Measurements from ENCODE around the gene OR8H1.

The OR8H1 gene, protein sequence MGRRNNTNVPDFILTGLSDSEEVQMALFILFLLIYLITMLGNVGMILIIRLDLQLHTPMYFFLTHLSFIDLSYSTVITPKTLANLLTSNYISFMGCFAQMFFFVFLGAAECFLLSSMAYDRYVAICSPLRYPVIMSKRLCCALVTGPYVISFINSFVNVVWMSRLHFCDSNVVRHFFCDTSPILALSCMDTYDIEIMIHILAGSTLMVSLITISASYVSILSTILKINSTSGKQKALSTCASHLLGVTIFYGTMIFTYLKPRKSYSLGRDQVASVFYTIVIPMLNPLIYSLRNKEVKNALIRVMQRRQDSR

DNA sequence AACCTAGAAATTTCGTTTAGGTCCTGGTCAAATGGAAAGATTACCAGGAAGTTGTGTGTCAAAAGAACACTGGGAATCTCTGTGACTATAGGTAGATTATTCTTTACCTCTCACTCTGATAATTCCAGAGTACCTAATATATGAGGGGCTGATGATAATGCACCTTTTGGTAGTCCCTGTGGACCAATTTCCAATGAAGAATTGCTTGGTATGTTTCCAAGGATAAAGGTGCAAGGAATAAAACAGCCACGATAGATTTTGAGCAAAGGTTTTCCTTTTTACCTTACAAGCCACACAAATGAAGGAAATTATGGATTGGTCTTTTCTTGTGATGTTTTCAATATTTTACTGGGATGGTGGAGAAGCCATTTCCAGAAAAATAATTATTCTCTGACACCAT, at the start of gene OR8H1:
OR8H1 (minus strand) TSS at position 101 of the 400 bp plus-strand sequence. CDS start 1,192 bp downstream, outside the sequence.
- Mint-ChIP-seq H3K4me1 (no peaks in the 10 kb centered on the region), H3K27ac (no peak within 1 kb of the TSS), H3K4me3 (no peak within 1 kb of the TSS), H3K36me3 (no peaks in the 10 kb centered on the region), H3K9me3 (peaks cover 8% of the 10 kb centered on the region), H3K27me3 (no peaks in the 10 kb centered on the region)
- DNase-seq (ENCODE audit: low spot score in 2 of 2) (no peak), ATAC-seq (ENCODE audit: low read depth) (no peak)

DNA sequence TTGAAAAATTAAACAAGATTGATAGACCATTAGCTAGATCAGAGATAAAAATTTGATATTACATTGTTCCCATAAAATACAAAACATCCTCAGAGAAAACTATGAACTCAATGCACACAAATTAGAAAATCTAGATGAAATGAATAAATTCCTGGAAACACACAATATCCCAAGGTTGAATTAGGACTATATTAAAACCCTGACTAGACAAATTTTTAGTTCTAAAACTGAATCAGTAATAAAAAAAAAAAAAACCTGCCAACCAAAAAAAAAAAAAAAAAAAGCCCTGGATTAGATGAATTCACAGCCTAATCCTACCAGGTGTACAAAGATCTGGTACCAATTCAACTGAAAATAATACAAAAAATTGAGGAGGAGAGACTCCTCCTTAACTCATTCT, 48.2 kb upstream of the OR8H1 start:
- Mint-ChIP-seq H3K9me3 (peaks cover 5% of the 10 kb centered on the region), H3K27me3 (no peaks in the 10 kb centered on the region), H3K4me3 (no peak overlapping the region), H3K36me3 (no peaks in the 10 kb centered on the region), H3K4me1 (no peaks in the 10 kb centered on the region), H3K27ac (no peak overlapping the region)
- DNase-seq (ENCODE audit: low spot score in 2 of 2) (no peak), ATAC-seq (ENCODE audit: low read depth) (no peak)

DNA sequence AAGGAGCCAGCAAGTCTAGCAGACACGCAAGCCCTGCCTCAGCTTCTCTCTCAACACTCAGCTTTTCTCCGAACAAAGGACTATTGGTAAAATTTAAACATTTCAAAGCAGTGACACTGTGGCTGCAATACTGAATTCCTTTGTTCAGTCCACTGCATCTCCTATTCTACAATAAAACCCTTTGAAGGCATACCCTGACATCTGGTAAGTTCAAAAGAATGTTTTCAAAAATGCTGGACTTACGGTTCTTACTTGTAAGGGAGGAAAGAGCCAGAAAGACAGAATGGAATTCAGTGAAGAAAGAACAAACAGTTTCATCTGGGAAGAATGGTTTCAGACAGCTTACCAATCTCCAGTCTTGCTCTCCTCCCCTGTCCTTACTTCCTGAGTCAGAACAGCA, 41.1 kb upstream of the OR8H1 start:
- Mint-ChIP-seq H3K36me3 (no peaks in the 10 kb centered on the region), H3K27ac (no peak overlapping the region), H3K27me3 (no peaks in the 10 kb centered on the region), H3K4me3 (no peak overlapping the region), H3K4me1 (no peaks in the 10 kb centered on the region), H3K9me3 (peaks cover 4% of the 10 kb centered on the region)
- DNase-seq (ENCODE audit: low spot score in 2 of 2) (no peak), ATAC-seq (ENCODE audit: low read depth) (no peak)

DNA sequence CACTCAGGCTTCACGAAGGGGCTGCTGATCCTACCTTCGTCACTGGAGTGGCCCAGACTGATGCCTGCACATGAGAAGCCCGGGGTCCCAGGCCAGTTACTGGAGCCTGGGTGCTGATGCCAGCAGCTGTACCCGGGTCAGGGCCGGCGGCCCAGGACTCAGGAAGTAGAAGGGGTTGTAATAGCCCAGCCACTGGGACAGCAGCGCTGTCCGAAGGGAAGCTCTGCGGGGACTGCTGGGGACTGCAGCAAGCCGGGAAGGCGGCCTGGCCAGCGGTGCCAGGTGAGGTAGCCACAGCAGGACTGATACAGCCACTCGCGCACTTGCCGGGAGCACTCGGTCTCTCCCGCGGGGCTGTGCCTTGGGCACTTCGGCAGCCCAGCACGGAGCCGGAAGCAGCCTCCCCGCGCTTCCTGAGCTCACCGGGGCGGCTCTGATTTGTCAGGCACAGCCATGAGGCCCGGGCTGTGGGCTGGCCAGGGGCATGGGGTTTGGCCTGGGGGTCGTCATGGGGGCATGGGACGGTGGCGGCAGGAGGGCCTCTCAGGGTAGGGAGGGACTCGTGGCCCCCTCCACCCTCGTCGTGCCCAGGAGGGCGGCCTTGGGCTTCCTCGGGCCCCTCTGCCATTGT, 39.9 kb upstream of the OR8H1 start:
- no peaks in the 10 kb centered on the region for H3K4me1 Mint-ChIP-seq
- no peaks in the 10 kb centered on the region for H3K36me3 Mint-ChIP-seq
- ATAC-seq (ENCODE audit: low read depth) (no peak), DNase-seq (ENCODE audit: low spot score in 2 of 2) (no peak)
- no peak overlapping the region for H3K4me3 Mint-ChIP-seq
- no peak overlapping the region for H3K27ac Mint-ChIP-seq
- peaks cover 3% of the 10 kb centered on the region for H3K9me3 Mint-ChIP-seq
- H3K27me3 Mint-ChIP-seq = no peaks in the 10 kb centered on the region

DNA sequence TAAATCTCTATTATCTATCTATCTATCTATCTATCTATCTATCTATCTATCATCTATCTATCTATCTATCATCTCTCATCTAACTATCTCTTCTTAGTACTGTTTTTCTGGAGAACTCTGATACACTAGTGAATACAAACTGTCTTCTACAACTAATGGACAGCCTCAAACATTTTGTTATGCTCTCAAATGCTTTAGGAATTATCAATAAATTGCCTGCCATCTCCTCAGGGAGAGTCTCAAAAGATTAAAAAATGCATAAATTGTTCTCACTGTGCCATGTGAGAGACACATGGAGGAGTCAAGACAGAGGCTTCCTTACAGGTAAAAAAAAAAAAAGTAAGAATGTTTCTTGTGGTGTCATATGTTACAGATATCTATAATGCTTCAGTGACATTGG, 22.8 kb upstream of the OR8H1 start, which contains the start of gene OR8K3:
OR8K3 (plus strand) TSS at position 301 of the 400 bp plus-strand sequence. CDS start 3,163 bp downstream, outside the sequence.
- Mint-ChIP-seq H3K36me3 (no peaks in the 10 kb centered on the region), H3K27me3 (no peaks in the 10 kb centered on the region), H3K9me3 (peaks cover 8% of the 10 kb centered on the region), H3K4me1 (no peaks in the 10 kb centered on the region), H3K4me3 (no peak within 1 kb of the TSS), H3K27ac (no peak within 1 kb of the TSS)
- ATAC-seq (ENCODE audit: low read depth) (no peak), DNase-seq (ENCODE audit: low spot score in 2 of 2) (no peak)

DNA sequence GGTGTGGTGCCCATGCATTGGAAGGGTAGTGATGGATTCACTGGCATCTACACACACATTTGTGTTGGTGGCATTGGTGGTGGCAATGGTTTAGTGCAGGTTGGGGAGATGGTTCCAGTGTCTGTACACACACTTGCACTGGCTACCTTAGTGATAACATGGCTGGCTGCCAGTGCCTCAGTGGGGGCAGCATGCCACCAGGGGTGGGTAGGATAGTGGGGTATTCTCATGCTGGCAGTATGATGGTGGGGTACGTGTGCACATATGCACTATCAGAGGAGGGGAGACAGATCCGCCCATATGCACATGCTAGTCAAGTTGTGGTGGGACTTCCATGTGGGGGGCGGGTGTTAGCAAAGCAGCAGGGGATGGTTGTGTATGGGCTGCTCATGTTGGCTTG, 15.8 kb upstream of the OR8H1 start:
- DNase-seq (ENCODE audit: low spot score in 2 of 2) = no peak
- Mint-ChIP-seq H3K4me1 (no peaks in the 10 kb centered on the region), H3K36me3 (no peaks in the 10 kb centered on the region), H3K27ac (no peak overlapping the region), H3K4me3 (no peak overlapping the region), H3K9me3 (peaks cover 7% of the 10 kb centered on the region), H3K27me3 (no peaks in the 10 kb centered on the region)
- no peak for ATAC-seq (ENCODE audit: low read depth)

DNA sequence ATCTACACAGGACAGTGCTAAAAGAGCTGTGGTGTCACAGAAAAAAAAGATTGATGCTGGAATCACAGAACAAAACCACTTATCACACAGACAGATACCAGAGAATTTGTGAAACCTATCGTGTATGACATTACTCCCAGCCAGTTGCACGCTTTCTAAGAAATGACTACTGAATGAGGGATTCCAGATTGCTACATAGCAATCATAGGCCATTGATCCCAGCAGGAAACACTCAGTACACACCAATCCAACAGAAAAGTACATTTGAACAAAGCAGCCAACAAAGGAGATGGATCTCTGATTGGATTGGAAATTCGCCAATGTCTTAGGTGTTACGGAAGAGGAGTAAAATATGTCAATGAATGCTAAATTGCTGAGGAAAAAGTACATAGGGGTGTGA, 4.8 kb upstream of the OR8H1 start:
- H3K27me3 Mint-ChIP-seq = no peaks in the 10 kb centered on the region
- no peaks in the 10 kb centered on the region for H3K4me1 Mint-ChIP-seq
- no peak for ATAC-seq (ENCODE audit: low read depth)

DNA sequence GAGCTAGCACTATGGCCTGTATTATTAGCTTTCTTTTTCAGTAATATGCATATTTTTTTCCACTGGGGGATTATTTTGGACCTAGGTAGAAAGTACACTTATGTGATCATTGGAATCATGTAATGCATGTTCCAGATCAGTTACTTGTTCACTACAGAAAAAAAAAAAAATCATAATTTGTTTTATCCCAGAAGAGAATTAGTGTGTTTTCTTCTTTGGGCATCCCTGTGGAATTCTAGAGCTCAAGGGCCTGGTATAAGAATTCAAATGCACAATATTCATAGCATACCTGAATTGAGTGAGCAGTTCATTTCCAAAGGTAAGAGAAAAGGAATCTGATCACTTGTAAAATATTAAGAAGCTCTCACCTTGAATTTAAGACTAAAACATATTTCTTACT, 18.2 kb downstream of the OR8H1 start, which contains the start of gene OR5T1:
OR5T1 (plus strand) TSS at position 301 of the 400 bp plus-strand sequence. CDS start 1,485 bp downstream, outside the sequence.
- no peaks in the 10 kb centered on the region for H3K27me3 Mint-ChIP-seq
- DNase-seq (ENCODE audit: low spot score in 2 of 2) = no peak

More for the DNA sequence above, 4.8 kb upstream of the OR8H1 start:
- no peak for DNase-seq (ENCODE audit: low spot score in 2 of 2)
- Mint-ChIP-seq H3K4me3 (no peak overlapping the region), H3K27ac (no peak overlapping the region), H3K36me3 (no peaks in the 10 kb centered on the region), H3K9me3 (peaks cover 6% of the 10 kb centered on the region)

DNA sequence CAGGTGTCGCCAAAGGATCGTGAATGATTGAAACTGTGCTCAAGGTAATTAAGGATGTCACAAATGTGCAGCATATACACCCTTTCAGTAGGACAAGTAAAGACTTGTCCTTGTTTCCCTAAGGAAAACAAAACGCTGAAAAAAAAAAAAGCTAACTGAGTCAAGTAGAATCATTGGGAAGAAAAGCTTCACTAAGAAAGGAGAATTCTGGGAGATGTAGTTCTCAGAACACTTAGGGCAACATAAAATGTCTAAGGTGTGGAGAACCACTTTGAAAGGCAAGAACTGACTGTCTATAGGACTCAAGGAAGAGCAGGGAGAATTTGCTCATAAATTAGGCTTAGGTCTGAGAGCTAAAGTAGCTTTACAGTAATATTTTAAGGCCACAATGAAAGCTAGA, 21.0 kb downstream of the OR8H1 start:
- ATAC-seq (ENCODE audit: low read depth) (no peak), DNase-seq (ENCODE audit: low spot score in 2 of 2) (no peak)
- Mint-ChIP-seq H3K27me3 (no peaks in the 10 kb centered on the region), H3K36me3 (no peaks in the 10 kb centered on the region), H3K9me3 (peaks cover 10% of the 10 kb centered on the region), H3K4me1 (no peaks in the 10 kb centered on the region), H3K27ac (no peak overlapping the region), H3K4me3 (no peak overlapping the region)

More for the DNA sequence above, 18.2 kb downstream of the OR8H1 start, which contains the start of gene OR5T1:
- no peak for ATAC-seq (ENCODE audit: low read depth)
- no peak within 1 kb of the TSS for H3K4me3 Mint-ChIP-seq
- H3K27ac Mint-ChIP-seq = no peak within 1 kb of the TSS
- no peaks in the 10 kb centered on the region for H3K36me3 Mint-ChIP-seq
- H3K9me3 Mint-ChIP-seq = peaks cover 11% of the 10 kb centered on the region
- H3K4me1 Mint-ChIP-seq = no peaks in the 10 kb centered on the region

DNA sequence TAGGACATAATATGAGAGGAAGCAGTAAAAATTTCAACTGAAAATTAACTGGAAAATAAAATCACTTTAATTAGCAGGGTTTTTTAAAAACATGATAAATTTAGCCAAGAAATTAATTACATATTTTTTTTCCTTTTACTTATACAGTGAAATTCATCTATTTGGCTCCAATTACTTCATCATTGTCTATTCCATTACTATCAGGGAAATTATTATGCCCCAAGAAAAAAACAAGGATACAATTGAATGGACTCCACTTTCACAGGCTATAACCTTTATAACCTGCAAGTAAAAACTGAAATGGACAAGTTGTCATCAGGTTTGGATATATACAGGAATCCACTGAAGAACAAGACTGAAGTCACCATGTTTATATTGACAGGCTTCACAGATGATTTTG, 40.1 kb downstream of the OR8H1 start, which contains the start of gene OR5T3:
OR5T3 (plus strand) TSS at position 301 of the 400 bp plus-strand sequence; CDS start at position 301, 0 bp downstream.
- peaks cover 4% of the 10 kb centered on the region for H3K9me3 Mint-ChIP-seq
- H3K4me3 Mint-ChIP-seq = no peak within 1 kb of the TSS
- ATAC-seq (ENCODE audit: low read depth) (no peak), DNase-seq (ENCODE audit: low spot score in 2 of 2) (no peak)
- no peak within 1 kb of the TSS for H3K27ac Mint-ChIP-seq
- no peaks in the 10 kb centered on the region for H3K4me1 Mint-ChIP-seq
- H3K36me3 Mint-ChIP-seq = no peaks in the 10 kb centered on the region
- H3K27me3 Mint-ChIP-seq = no peaks in the 10 kb centered on the region

Data from memory B cell (primary cell).